ENCODE results near the gene SNTG2.

DNA sequence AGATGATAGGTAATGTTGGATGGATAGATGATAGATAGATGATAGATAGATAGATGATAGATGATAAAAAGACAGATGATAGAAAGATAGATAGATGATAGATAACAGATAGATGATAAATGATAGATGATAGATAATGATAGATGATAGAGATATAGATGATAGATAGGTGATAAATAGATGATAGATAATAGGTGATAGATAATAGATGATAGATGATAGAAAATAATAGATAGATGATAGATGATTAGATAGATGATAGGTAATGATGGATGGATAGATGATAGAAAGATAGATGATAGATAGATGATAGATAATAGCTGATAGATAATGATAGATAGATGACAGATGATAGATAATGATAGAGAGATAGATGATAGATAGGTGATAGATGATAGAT lies 31.0 kb upstream of the SNTG2 start:
- no peak for TF ChIP-seq POLR2A (IDR thresholded peaks at IDR 0.05)
- TF ChIP-seq, protein P1, sequence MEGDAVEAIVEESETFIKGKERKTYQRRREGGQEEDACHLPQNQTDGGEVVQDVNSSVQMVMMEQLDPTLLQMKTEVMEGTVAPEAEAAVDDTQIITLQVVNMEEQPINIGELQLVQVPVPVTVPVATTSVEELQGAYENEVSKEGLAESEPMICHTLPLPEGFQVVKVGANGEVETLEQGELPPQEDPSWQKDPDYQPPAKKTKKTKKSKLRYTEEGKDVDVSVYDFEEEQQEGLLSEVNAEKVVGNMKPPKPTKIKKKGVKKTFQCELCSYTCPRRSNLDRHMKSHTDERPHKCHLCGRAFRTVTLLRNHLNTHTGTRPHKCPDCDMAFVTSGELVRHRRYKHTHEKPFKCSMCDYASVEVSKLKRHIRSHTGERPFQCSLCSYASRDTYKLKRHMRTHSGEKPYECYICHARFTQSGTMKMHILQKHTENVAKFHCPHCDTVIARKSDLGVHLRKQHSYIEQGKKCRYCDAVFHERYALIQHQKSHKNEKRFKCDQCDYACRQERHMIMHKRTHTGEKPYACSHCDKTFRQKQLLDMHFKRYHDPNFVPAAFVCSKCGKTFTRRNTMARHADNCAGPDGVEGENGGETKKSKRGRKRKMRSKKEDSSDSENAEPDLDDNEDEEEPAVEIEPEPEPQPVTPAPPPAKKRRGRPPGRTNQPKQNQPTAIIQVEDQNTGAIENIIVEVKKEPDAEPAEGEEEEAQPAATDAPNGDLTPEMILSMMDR (IDR thresholded peaks at IDR 0.05): no peak
